Psoas muscle (tissue), 8 donors: ENCODE data around the gene PARM1. TPM values are rescaled to one million over a fixed set of nuclear protein-coding genes. Genes with fewer than 3 reads are reported as not detected.

Experiments
- ATAC-seq, 4 donors: fragments of 200-7000 bp; cut with Tn5 transposase; one replicate each; pipeline ENCODE4 v1.9.1; 2020; ENCODE audit warnings: moderate library complexity in 3 of 4, mild to moderate bottlenecking in 2 of 4
- DNase-seq, 2 donors: peaks; one replicate each; pipeline ENCODE4 v3.0.0-alpha.2; 2020
- H3K27ac ChIP-seq: fragments of 200-600 bp; one replicate; pipeline ENCODE4 v1.8.0; 2022
- H3K27me3 ChIP-seq, 3 donors: fragments of 200-600 bp in 1 of 3; one replicate each; pipeline versions ENCODE4 v1.6.1 to v1.8.0; 2013 to 2022; ENCODE audit warnings: low read length in 2 of 3, mild to moderate bottlenecking in 2 of 3, moderate library complexity in 1 of 3; ENCODE audit not compliant: insufficient read depth in 3 of 3
- H3K36me3 ChIP-seq, 2 donors: fragments of 200-600 bp in 1 of 2; one replicate each; pipeline versions ENCODE4 v1.6.1 to v1.8.0; 2013 to 2022; ENCODE audit warnings: low read depth in 1 of 2, mild to moderate bottlenecking in 1 of 2, moderate library complexity in 1 of 2; ENCODE audit not compliant: insufficient read depth in 1 of 2
- H3K4me1 ChIP-seq: fragments of 200-600 bp; one replicate; pipeline ENCODE4 v1.8.0; 2022
- H3K4me3 ChIP-seq: fragments of 200-600 bp; one replicate; pipeline ENCODE4 v1.8.0; 2022; ENCODE audit warnings: mild to moderate bottlenecking
- H3K9me3 ChIP-seq: fragments of 200-600 bp; one replicate; pipeline ENCODE4 v1.8.0; 2022
- WGBS, 3 donors: extraction: QIAGEN DNeasy Blood & Tissue Kit; methylation state at CpG; one replicate each; pipeline versions ENCODE4 v1.1.6 to v1.1.7; 2013; 5-methylcytosine and 5-hydroxymethylcytosine counted together
- intact Hi-C, 2 donors: fragments of 100-400 bp; cut with DNase I; formaldehyde crosslinking; loops; one replicate each; pipeline versions ENCODE4 v1.11.0 to v1.14.2; 2022
- polyA plus RNA-seq, 3 donors: library from polyadenylated mRNA; stranded (reverse); fragments of 200-250 nt; gene quantifications; one replicate each; pipeline ENCODE4 v1.2.3, GENCODE V29; 2013
- total RNA-seq, 4 donors: library from RNA; stranded (reverse); fragmentation: NEBNext Ultra II Directional in 2 of 4; extraction: Animal tissue kit (Norgen Biotek cat#: 25700) in 2 of 4; gene quantifications; one replicate each; pipeline versions ENCODE4 v1.2.1 to v1.2.4, GENCODE V29; 2021 to 2023
- TF ChIP-seq, protein P1 (sequence below): fragments of 200-600 bp; IDR thresholded peaks from one replicate; pipeline ENCODE4 v1.8.0; 2022; ENCODE audit warnings: antibody characterized with exemption
- donor health status: healthy with polysubstance abuse.
- donor health status: DM: no; HTN: no; CAD: no; lungs with moderate emphysema.
- donor health status: Bipolar disorder and iron deficiency.
- donor health status: healthy.
- donor health status: DM: yes; HTN: yes; CAD: no.
- donor health status: DM: no; HTN: no; CAD: no.
- donor health status: DM: no; HTN: no; CAD: no.
- donor health status: DM: yes; HTN: yes; CAD: no.

The PARM1 gene
- total and polyA plus RNA-seq, 7 donors: 1.3 to 14.5 (median 5.2) TPM

- no peaks in the 10 kb centered on the region for H3K36me3 ChIP-seq
- ATAC-seq (no peak), DNase-seq (no peak)
- peaks cover 0 to 4% (median 0%) of the 10 kb centered on the region in 3 donors for H3K27me3 ChIP-seq
- no peak overlapping the region for H3K27ac ChIP-seq
- WGBS, 3 donors: 91 to 94% (median 92%) methylated on average over 2 of the region's 2 CpGs
- TF ChIP-seq, protein P1, sequence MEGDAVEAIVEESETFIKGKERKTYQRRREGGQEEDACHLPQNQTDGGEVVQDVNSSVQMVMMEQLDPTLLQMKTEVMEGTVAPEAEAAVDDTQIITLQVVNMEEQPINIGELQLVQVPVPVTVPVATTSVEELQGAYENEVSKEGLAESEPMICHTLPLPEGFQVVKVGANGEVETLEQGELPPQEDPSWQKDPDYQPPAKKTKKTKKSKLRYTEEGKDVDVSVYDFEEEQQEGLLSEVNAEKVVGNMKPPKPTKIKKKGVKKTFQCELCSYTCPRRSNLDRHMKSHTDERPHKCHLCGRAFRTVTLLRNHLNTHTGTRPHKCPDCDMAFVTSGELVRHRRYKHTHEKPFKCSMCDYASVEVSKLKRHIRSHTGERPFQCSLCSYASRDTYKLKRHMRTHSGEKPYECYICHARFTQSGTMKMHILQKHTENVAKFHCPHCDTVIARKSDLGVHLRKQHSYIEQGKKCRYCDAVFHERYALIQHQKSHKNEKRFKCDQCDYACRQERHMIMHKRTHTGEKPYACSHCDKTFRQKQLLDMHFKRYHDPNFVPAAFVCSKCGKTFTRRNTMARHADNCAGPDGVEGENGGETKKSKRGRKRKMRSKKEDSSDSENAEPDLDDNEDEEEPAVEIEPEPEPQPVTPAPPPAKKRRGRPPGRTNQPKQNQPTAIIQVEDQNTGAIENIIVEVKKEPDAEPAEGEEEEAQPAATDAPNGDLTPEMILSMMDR: no peak
- no peaks in the 10 kb centered on the region for H3K9me3 ChIP-seq
- H3K4me3 ChIP-seq: no peak overlapping the region
- intact Hi-C loops: no loop called here
- no peaks in the 10 kb centered on the region for H3K4me1 ChIP-seq
Observed at GRCh38 chr4:75080888-75081287, 148.0 kb downstream of the PARM1 start.

DNA sequence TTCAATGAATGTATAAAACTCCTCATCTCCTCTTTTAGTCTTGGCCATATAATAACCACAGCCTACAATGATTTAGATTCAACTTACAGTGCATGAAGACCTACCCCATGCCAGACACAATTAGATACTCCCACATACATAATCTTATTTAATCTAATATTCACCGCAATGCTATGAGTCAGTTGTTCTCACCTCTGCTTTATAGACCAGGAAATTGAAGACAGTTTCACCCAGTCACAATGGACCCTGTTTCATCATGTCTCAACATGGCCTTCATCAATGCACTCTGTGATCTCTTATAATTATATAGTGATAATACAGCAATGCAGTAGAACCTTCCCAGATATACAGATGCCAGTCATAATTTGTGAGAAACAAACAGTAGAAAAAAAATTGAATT lies 148.6 kb downstream of the PARM1 start:
- ATAC-seq: no peak
- intact Hi-C loops: no loop called here
- no peak for DNase-seq
- Histone ChIP-seq H3K9me3 (no peaks in the 10 kb centered on the region), H3K27ac (no peak overlapping the region), H3K4me3 (no peak overlapping the region), H3K27me3 (peaks cover 0 to 4% (median 0%) of the 10 kb centered on the region in 3 donors), H3K36me3 (no peaks in the 10 kb centered on the region), H3K4me1 (no peaks in the 10 kb centered on the region)
- 88 to 97% (median 90%) methylated on average over 1 of the region's 1 CpG for WGBS, 3 donors
- TF ChIP-seq, protein P1: no peak

DNA sequence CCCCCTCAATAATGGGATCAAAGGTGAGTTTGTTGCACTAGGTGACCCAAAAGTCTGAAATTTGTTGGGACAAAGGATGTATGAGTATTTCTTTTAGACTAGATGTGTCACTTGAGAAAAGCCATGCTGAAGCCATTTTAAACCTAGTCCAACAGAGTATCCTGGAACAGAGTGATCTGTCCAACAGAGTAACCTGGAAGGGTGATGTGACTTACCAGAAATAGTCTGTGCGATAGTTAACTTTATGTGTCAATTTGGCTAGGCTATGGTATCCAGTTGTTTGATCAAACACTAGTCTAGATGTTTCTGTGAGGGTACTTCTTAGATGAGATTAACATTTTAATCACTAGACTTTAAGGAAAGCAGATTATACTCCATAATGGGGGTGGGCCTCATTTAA lies 154.5 kb downstream of the PARM1 start:
- no peaks in the 10 kb centered on the region for H3K36me3 ChIP-seq
- peaks cover 0 to 4% (median 0%) of the 10 kb centered on the region in 3 donors for H3K27me3 ChIP-seq
- TF ChIP-seq, protein P1: no peak
- ATAC-seq: no peak
- intact Hi-C loops: no loop called here
- no peak overlapping the region for H3K4me3 ChIP-seq
- no peak overlapping the region for H3K27ac ChIP-seq
- WGBS, 3 donors: 48 to 88% (median 70%) methylated on average over 1 of the region's 1 CpG
- no peaks in the 10 kb centered on the region for H3K9me3 ChIP-seq
- no peak for DNase-seq
- no peaks in the 10 kb centered on the region for H3K4me1 ChIP-seq

DNA sequence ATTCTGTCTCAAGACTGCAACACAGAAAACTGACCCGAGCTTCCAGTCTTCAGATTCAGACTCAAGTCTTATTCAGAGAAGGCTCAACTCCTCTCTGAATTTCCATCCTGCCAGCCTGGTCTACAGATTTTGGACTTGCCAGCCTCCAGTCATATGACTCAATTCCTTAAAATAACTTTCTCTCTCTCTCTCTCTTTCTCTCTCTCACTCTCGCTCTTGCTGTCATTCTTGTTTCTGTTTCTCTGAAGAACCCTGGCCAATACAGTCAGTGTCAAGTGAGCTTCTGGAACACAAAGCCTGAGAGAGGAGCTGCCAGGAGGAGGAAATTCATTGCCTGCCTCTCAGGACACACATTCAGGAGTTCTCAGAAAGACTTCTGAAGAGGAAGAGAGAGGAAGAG lies 154.9 kb downstream of the PARM1 start:
- ATAC-seq: no peak
- 74 to 83% (median 74%) methylated on average over 2 of the region's 2 CpGs for WGBS, 3 donors

DNA sequence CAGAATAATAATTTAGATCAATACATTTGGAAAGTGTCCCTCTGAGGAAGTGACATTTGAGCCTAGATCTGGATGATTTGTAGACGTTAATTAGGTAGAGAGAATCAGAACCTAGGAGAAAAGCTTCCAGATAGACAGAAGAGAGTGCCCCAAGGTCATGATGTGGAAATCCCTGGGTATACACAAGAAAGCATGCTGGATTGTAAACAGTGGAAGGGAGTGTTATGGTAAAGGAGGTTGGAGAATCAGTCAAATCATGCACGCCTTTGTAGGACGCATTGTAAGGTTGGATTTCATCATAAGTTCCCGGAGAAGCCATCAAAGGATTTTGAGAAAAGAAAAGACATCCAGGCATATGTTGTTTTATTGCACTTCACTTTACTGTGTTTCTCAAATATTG lies 156.3 kb downstream of the PARM1 start:
- no peaks in the 10 kb centered on the region for H3K9me3 ChIP-seq
- H3K27ac ChIP-seq: no peak overlapping the region
- DNase-seq (no peak), ATAC-seq (no peak)
- TF ChIP-seq, protein P1: no peak
- no peaks in the 10 kb centered on the region for H3K27me3 ChIP-seq
- no peaks in the 10 kb centered on the region for H3K4me1 ChIP-seq
- intact Hi-C loops: no loop called here
- 86 to 89% (median 87%) methylated on average over 4 of the region's 4 CpGs for WGBS, 3 donors
- no peaks in the 10 kb centered on the region for H3K36me3 ChIP-seq
- no peak overlapping the region for H3K4me3 ChIP-seq

More for the DNA sequence above, 154.9 kb downstream of the PARM1 start:
- Histone ChIP-seq H3K36me3 (no peaks in the 10 kb centered on the region), H3K4me3 (no peak overlapping the region), H3K27me3 (peaks cover 0 to 4% (median 0%) of the 10 kb centered on the region in 3 donors), H3K4me1 (no peaks in the 10 kb centered on the region), H3K9me3 (no peaks in the 10 kb centered on the region), H3K27ac (no peak overlapping the region)
- DNase-seq: no peak
- intact Hi-C loops: no loop called here
- TF ChIP-seq, protein P1: no peak
